A549 (cell line): ENCODE data around the gene NSMCE1. TPM values are rescaled to one million over a fixed set of nuclear protein-coding genes. Genes with fewer than 3 reads are reported as not detected.

Experiments used
- ATAC-seq, 2 experiments: fragments of 200-7000 bp in 1 of 2; fragments of >200 bp in 1 of 2; cut with Nextera tagmentation in 1 of 2; cut with Tn5 transposase in 1 of 2; 3 replicates each; pipeline versions ENCODE4 v1.8.0 to v1.9.1; 2018 to 2020; ENCODE audit warnings: mild to moderate bottlenecking in 1 of 2, moderate library complexity in 1 of 2
- CTCF ChIA-PET: fragments of 300-600 bp; sonication (Branson Sonifier 250); formaldehyde crosslinking; extraction: SDS; loops from one replicate; lab custom pipeline; 2021; ENCODE audit warnings: antibody characterized with exemption, inconsistent platforms; lab: Yijun Ruan, JAX
- POLR2A ChIA-PET: fragments of 350-600 bp; formaldehyde crosslinking; extraction: SDS; loops from one replicate; lab custom pipeline; 2021; ENCODE audit warnings: antibody characterized with exemption, inconsistent platforms; lab: Yijun Ruan, JAX
- DNase-seq, 2 experiments: peaks; one replicate each; pipeline versions ENCODE4 v3.0.0 to v3.0.0-alpha.2; 2011 to 2016; ENCODE audit warnings: low read depth in 1 of 2, low spot score in 1 of 2
- FAIRE-seq: peaks from 2 replicates; lab custom pipeline; 2011; peaks lifted over from hg19 to GRCh38; lab: Jason Lieb, UNC
- H3K27ac ChIP-seq, 2 experiments: fragments of >200 bp; sonication (Bioruptor Twin); formaldehyde crosslinking; 3 replicates each; pipeline ENCODE4 v1.5.1; 2016 to 2017
- H3K4me1 ChIP-seq: fragments of >200 bp; sonication (Bioruptor Twin); formaldehyde crosslinking; 3 replicates; pipeline ENCODE4 v1.6.1; 2016
- H3K4me2 ChIP-seq: fragments of >200 bp; sonication (Bioruptor Twin); formaldehyde crosslinking; 3 replicates; pipeline ENCODE4 v1.6.1; 2016
- H3K4me3 ChIP-seq: fragments of >200 bp; sonication (Bioruptor Twin); formaldehyde crosslinking; 3 replicates; pipeline ENCODE4 v1.5.1; 2016
- H3K9me3 ChIP-seq: fragments of >200 bp; sonication (Bioruptor Twin); formaldehyde crosslinking; 3 replicates; pipeline ENCODE4 v1.6.1; 2016
- BHLHE40 ChIP-seq: IDR thresholded peaks from 2 replicates; pipeline ENCODE4 v1.6.1; 2012; ENCODE audit warnings: low read depth, low read length, inconsistent platforms
- CBX2 ChIP-seq: fragments of 200-600 bp; sonication (generic); IDR thresholded peaks from 2 replicates; pipeline ENCODE4 v1.6.1; 2016; ENCODE audit warnings: low read depth, mild to moderate bottlenecking, borderline replicate concordance
- CEBPB ChIP-seq, 2 experiments: fragments of >200 bp in 1 of 2; sonication (Bioruptor Twin) in 1 of 2; formaldehyde crosslinking in 1 of 2; IDR thresholded peaks; 2 replicates each; pipeline ENCODE4 v1.6.1; 2012 to 2016
- CHD2 ChIP-seq: fragments of 150-350 bp; IDR thresholded peaks from 2 replicates; pipeline ENCODE4 v1.6.1; 2014; ENCODE audit warnings: low read length; ENCODE audit not compliant: partially characterized antibody
- CHD4 ChIP-seq: fragments of 200-600 bp; sonication (generic); IDR thresholded peaks from 2 replicates; pipeline ENCODE4 v1.6.1; 2016; ENCODE audit warnings: antibody characterized with exemption, mild to moderate bottlenecking, borderline replicate concordance
- EHF ChIP-seq: fragments of 250-450 bp; sonication (Bioruptor Pico); IDR thresholded peaks from 2 replicates; pipeline ENCODE4 v1.5.0; 2020; ENCODE audit warnings: mild to moderate bottlenecking
- EHMT2 ChIP-seq: fragments of 200-600 bp; sonication (generic); IDR thresholded peaks from 2 replicates; pipeline ENCODE4 v1.6.1; 2016; ENCODE audit warnings: antibody characterized with exemption, low read depth, mild to moderate bottlenecking, moderate library complexity
- ESRRA ChIP-seq: fragments of 150-350 bp; IDR thresholded peaks from 2 replicates; pipeline ENCODE4 v1.6.1; 2014; ENCODE audit warnings: mild to moderate bottlenecking, low read length, borderline replicate concordance
- FOSB ChIP-seq: fragments of 250-450 bp; sonication (Bioruptor Pico); IDR thresholded peaks from 2 replicates; pipeline ENCODE4 v1.5.0; 2020; ENCODE audit warnings: mild to moderate bottlenecking, moderate library complexity
- FOXS1 ChIP-seq: fragments of 250-450 bp; sonication (Bioruptor Pico); IDR thresholded peaks from 2 replicates; pipeline ENCODE4 v1.5.0; 2020; ENCODE audit warnings: mild to moderate bottlenecking, moderate library complexity
- HDAC2 ChIP-seq: fragments of 200-600 bp; sonication (generic); IDR thresholded peaks from 2 replicates; pipeline ENCODE4 v1.6.1; 2016
- HEYL ChIP-seq: fragments of 250-450 bp; sonication (Bioruptor Pico); IDR thresholded peaks from 2 replicates; pipeline ENCODE4 v1.8.0; 2021; ENCODE audit warnings: mild to moderate bottlenecking, moderate library complexity
- JUN ChIP-seq, 2 experiments: fragments of >200 bp; sonication (Bioruptor Twin); formaldehyde crosslinking; IDR thresholded peaks; 2 replicates in 1 of 2; 3 replicates in 1 of 2; pipeline ENCODE4 v1.6.1; 2016 to 2017
- NFE2L2 ChIP-seq: fragments of 150-350 bp; conservative IDR thresholded peaks from 2 replicates; pipeline ENCODE4 v1.6.1; 2014; ENCODE audit warnings: low read length
- PHF8 ChIP-seq: fragments of 200-600 bp; sonication (generic); IDR thresholded peaks from 2 replicates; pipeline ENCODE4 v1.6.1; 2016; ENCODE audit warnings: low read depth, mild to moderate bottlenecking, antibody characterized with exemption, moderate library complexity, borderline replicate concordance
- POLR2A ChIP-seq: IDR thresholded peaks from 2 replicates; pipeline ENCODE4 v1.6.1; 2012; ENCODE audit warnings: mild to moderate bottlenecking, low read length
- RFX5 ChIP-seq: fragments of 450-650 bp; IDR thresholded peaks from 2 replicates; pipeline ENCODE4 v1.7.1; 2014; ENCODE audit warnings: antibody characterized with exemption, mild to moderate bottlenecking, moderate library complexity
- RNF2 ChIP-seq: fragments of 200-600 bp; sonication (generic); IDR thresholded peaks from 2 replicates; pipeline ENCODE4 v1.6.1; 2016; ENCODE audit warnings: low read depth, mild to moderate bottlenecking, antibody characterized with exemption, moderate library complexity, borderline replicate concordance
- SMC3 ChIP-seq: fragments of >200 bp; sonication (Bioruptor Twin); formaldehyde crosslinking; IDR thresholded peaks from 3 replicates; pipeline ENCODE4 v1.6.1; 2018; ENCODE audit warnings: inconsistent platforms
- TFCP2L1 ChIP-seq: fragments of 250-450 bp; sonication (Bioruptor Pico); IDR thresholded peaks from 2 replicates; pipeline ENCODE4 v1.5.0; 2021; ENCODE audit warnings: mild to moderate bottlenecking
- TP53 ChIP-seq: fragments of 250-450 bp; sonication (Bioruptor Pico); IDR thresholded peaks from 2 replicates; pipeline ENCODE4 v1.5.0; 2021; ENCODE audit warnings: mild to moderate bottlenecking, moderate library complexity
- USF2 ChIP-seq: fragments of 450-650 bp; IDR thresholded peaks from 2 replicates; pipeline ENCODE4 v1.6.1; 2014; ENCODE audit warnings: antibody characterized with exemption
- WGBS: methylation state at CpG from one replicate; pipeline ENCODE4 v1.1.6; 2017; ENCODE audit errors: missing lambda C conversion rate; 5-methylcytosine and 5-hydroxymethylcytosine counted together
- polyA plus RNA-seq, 4 experiments: library from polyadenylated mRNA; depleted of rRNA in 3 of 4; stranded (reverse); fragments of >200 nt; fragmentation: RNase III in 1 of 4; extraction: RNeasy Plus Mini Kit Qiagen cat#74134 plus additional on column Dnase treatment in 1 of 4; gene quantifications; 2 replicates in 3 of 4; 3 replicates in 1 of 4; pipeline ENCODE4 v1.2.3, GENCODE V29; 2011 to 2017
- TF ChIP-seq, protein P1 (sequence below): fragments of >200 bp; sonication (Bioruptor Twin); formaldehyde crosslinking; IDR thresholded peaks from 2 replicates; pipeline ENCODE4 v1.6.1; 2016
- TF ChIP-seq, protein P2 (sequence below): IDR thresholded peaks from 2 replicates; pipeline ENCODE4 v1.6.1; 2012; ENCODE audit warnings: low read depth, borderline replicate concordance
- TF ChIP-seq, protein P3 (sequence below): IDR thresholded peaks from 2 replicates; pipeline ENCODE4 v1.6.1; 2012
- TF ChIP-seq, protein P4 (sequence below): IDR thresholded peaks from 2 replicates; pipeline ENCODE4 v1.6.1; 2012

The NSMCE1 gene
- polyA plus RNA-seq, 2 of the 4 experiments (the other 2 are of a cell fraction) = 32.0 to 59.9 TPM

GRCh38 chr16:27232061-27232900 is 36.3 kb downstream of the NSMCE1 start (continued):
- no peak for TF ChIP-seq ESRRA

GRCh38 chr16:27231692-27232060 is 36.9 kb downstream of the NSMCE1 start:
- Histone ChIP-seq H3K4me1 (peaks cover 11% of the 10 kb centered on the region), H3K4me3 (no peak overlapping the region), H3K27ac (no peak overlapping the region), H3K9me3 (no peaks in the 10 kb centered on the region), H3K4me2 (no peak overlapping the region)
- 85% methylated on average over 7 of the region's 8 CpGs for WGBS
- ATAC-seq (no peak), DNase-seq (no peak), FAIRE-seq (no peak)
- TF ChIP-seq FOXS1 (CRISPR knock-in tag) (no peak), RFX5 (no peak), USF2 (no peak), EHF (CRISPR knock-in tag) (no peak), CEBPB (IDR thresholded peaks at IDR 0.05) (no peak), PHF8 (no peak), BHLHE40 (no peak), TP53 (CRISPR knock-in tag) (no peak), EHMT2 (no peak)
- TF ChIP-seq, protein P1, sequence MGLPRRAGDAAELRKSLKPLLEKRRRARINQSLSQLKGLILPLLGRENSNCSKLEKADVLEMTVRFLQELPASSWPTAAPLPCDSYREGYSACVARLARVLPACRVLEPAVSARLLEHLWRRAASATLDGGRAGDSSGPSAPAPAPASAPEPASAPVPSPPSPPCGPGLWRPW = no peak
- TF ChIP-seq, protein P2, sequence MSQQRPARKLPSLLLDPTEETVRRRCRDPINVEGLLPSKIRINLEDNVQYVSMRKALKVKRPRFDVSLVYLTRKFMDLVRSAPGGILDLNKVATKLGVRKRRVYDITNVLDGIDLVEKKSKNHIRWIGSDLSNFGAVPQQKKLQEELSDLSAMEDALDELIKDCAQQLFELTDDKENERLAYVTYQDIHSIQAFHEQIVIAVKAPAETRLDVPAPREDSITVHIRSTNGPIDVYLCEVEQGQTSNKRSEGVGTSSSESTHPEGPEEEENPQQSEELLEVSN = no peak
- ChIA-PET CTCF (interaction anchor here (0.6 to 16.7 kb wide), 3 partner anchors 12 to 141 kb away, joined by 3 to 291 read pairs (median 4); no protein-coding TSS in a partner anchor), POLR2A (no interaction called here)

DNA sequence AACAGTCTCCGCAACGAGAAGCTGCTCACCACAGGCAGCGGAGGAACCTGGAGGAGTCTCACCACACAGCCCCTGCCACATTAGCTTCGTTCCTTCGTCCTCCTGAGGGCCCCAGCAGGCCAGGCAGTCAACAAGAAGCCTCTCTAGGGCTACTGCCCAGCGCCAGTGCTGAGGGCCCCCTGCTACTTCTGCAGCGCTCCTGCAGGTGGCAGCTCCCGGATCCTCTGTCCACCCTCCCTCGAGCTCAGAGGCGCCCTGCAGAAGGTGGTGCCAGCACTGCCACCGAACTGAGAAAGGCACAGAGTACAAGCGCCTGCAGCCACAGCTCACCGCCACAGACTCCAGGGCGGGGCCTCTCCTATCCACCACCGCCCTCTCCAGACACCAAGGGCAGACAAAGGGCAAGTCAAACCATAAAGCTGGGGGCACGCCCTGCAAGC is 38.0 kb downstream of the NSMCE1 start:
- WGBS = 97% methylated on average over 8 of the region's 16 CpGs
- no peak overlapping the region for H3K4me2 ChIP-seq
- no peak overlapping the region for H3K4me3 ChIP-seq
- DNase-seq = no peak
- ChIA-PET CTCF (interaction anchor here (1.2 to 16.7 kb wide), 3 partner anchors 12 to 145 kb away, joined by 4 to 291 read pairs (median 5); no protein-coding TSS in a partner anchor), POLR2A (no interaction called here)
- no peak for TF ChIP-seq TFCP2L1 (CRISPR knock-in tag)
- no peak for TF ChIP-seq SMC3
- TF ChIP-seq, protein P3, sequence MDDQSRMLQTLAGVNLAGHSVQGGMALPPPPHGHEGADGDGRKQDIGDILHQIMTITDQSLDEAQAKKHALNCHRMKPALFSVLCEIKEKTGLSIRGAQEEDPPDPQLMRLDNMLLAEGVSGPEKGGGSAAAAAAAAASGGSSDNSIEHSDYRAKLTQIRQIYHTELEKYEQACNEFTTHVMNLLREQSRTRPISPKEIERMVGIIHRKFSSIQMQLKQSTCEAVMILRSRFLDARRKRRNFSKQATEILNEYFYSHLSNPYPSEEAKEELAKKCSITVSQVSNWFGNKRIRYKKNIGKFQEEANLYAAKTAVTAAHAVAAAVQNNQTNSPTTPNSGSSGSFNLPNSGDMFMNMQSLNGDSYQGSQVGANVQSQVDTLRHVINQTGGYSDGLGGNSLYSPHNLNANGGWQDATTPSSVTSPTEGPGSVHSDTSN = no peak
- TF ChIP-seq RNF2 = no peak
- TF ChIP-seq ESRRA = no peak
- no peak for TF ChIP-seq CBX2
- TF ChIP-seq, protein P4, sequence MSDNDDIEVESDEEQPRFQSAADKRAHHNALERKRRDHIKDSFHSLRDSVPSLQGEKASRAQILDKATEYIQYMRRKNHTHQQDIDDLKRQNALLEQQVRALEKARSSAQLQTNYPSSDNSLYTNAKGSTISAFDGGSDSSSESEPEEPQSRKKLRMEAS = no peak
- no peak for TF ChIP-seq FOSB
- no peak for TF ChIP-seq HDAC2
- no peak for TF ChIP-seq HEYL (CRISPR knock-in tag)
- TF ChIP-seq JUN (IDR thresholded peaks at IDR 0.05) = no peak
- TF ChIP-seq CHD4 = no peak
- no peak for TF ChIP-seq CHD2
- TF ChIP-seq NFE2L2 = no peak
- no peak for TF ChIP-seq EHF (CRISPR knock-in tag)
- no peak for TF ChIP-seq POLR2A
- H3K4me1 ChIP-seq = peaks cover 9% of the 10 kb centered on the region
- FAIRE-seq = no peak
- H3K27ac ChIP-seq = no peak overlapping the region
- ATAC-seq = peak in 1 of 2 experiments; percentile 48; a peak in 3 of 6 replicates
- H3K9me3 ChIP-seq = no peaks in the 10 kb centered on the region
